ENCODE results near the gene L3MBTL1.

L3MBTL1 gene

GRCh38 chr20:43590392-43591303 lies 83.2 kb downstream of the L3MBTL1 start, which contains the start of gene IFT52:
Gene IFT52 (plus strand): TSS chr20:43590937. CDS start chr20:43594699, 3,762 bp downstream.
- peak; percentile 95 for DNase-seq (ENCODE audit: low spot score)
